WERI-Rb-1 (cell line): ENCODE results near the gene RAD1.

Source experiments
- DNase-seq: peaks from one replicate; pipeline ENCODE4 v3.0.0-alpha.2; 2020
- H3K27ac ChIP-seq: fragments of 250-450 bp; sonication (Bioruptor Pico); 2 replicates; pipeline ENCODE4 v1.5.1; 2020; ENCODE audit warnings: mild to moderate bottlenecking, moderate library complexity
- H3K27me3 ChIP-seq: fragments of 250-450 bp; sonication (Bioruptor Pico); 2 replicates; pipeline ENCODE4 v1.5.1; 2021; ENCODE audit warnings: mild to moderate bottlenecking, low read depth, moderate library complexity; ENCODE audit not compliant: insufficient read depth, severe bottlenecking
- H3K36me3 ChIP-seq: fragments of 250-450 bp; sonication (Bioruptor Pico); 2 replicates; pipeline ENCODE4 v1.5.1; 2020; ENCODE audit warnings: mild to moderate bottlenecking, moderate library complexity
- H3K4me3 ChIP-seq: 2 replicates; pipeline ENCODE4 v1.5.1; 2011; ENCODE audit warnings: low read depth, mild to moderate bottlenecking, control low read depth, low read length
- H3K9me3 ChIP-seq: fragments of 250-450 bp; sonication (Bioruptor Pico); 2 replicates; pipeline ENCODE4 v1.5.1; 2021; ENCODE audit warnings: mild to moderate bottlenecking, moderate library complexity; ENCODE audit not compliant: severe bottlenecking
- CTCF ChIP-seq: IDR thresholded peaks from 2 replicates; pipeline ENCODE4 v1.5.1; 2011; ENCODE audit warnings: low read depth, mild to moderate bottlenecking, control low read depth, inconsistent platforms, low read length

Gene RAD1, protein sequence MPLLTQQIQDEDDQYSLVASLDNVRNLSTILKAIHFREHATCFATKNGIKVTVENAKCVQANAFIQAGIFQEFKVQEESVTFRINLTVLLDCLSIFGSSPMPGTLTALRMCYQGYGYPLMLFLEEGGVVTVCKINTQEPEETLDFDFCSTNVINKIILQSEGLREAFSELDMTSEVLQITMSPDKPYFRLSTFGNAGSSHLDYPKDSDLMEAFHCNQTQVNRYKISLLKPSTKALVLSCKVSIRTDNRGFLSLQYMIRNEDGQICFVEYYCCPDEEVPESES

GRCh38 chr5:34915139-34915855 is at the start of gene RAD1, which contains the start of gene BRIX1:
RAD1 (minus strand) TSS chr5:34915504; CDS start chr5:34914892, 612 bp downstream.
BRIX1 (plus strand) TSS chr5:34915711; CDS start chr5:34915739, 28 bp downstream.
- Histone ChIP-seq H3K27me3 (no peaks in the 10 kb centered on the region), H3K4me3 (peak within 1 kb of the TSS; percentile 98), H3K27ac (peak within 1 kb of the TSS; percentile 97), H3K36me3 (peaks cover 67% of the 10 kb centered on the region), H3K9me3 (no peaks in the 10 kb centered on the region)
- DNase-seq, result peak; percentile 98
- no peak for TF ChIP-seq CTCF

- H3K9me3 ChIP-seq, result no peaks in the 10 kb centered on the region
- TF ChIP-seq CTCF, result no peak
- no peak overlapping the region for H3K27ac ChIP-seq
- no peaks in the 10 kb centered on the region for H3K27me3 ChIP-seq
- DNase-seq, result no peak
- no peak overlapping the region for H3K4me3 ChIP-seq
- H3K36me3 ChIP-seq, result peaks cover 11% of the 10 kb centered on the region
Measured at GRCh38 chr5:34959323-34959722, 44.0 kb upstream of the RAD1 start.

- Histone ChIP-seq H3K27me3 (no peaks in the 10 kb centered on the region), H3K36me3 (peaks cover 22% of the 10 kb centered on the region), H3K27ac (no peak overlapping the region), H3K4me3 (no peak overlapping the region), H3K9me3 (no peaks in the 10 kb centered on the region)
- peak; percentile 23 for DNase-seq
- peak; percentile 61 for TF ChIP-seq CTCF
Measured at GRCh38 chr5:34957857-34958690, 42.8 kb upstream of the RAD1 start.

- Histone ChIP-seq H3K36me3 (peaks cover 27% of the 10 kb centered on the region), H3K9me3 (no peaks in the 10 kb centered on the region), H3K27ac (no peak overlapping the region), H3K27me3 (no peaks in the 10 kb centered on the region), H3K4me3 (no peak overlapping the region)
- no peak for TF ChIP-seq CTCF
- DNase-seq, result no peak
Measured at GRCh38 chr5:34957321-34957720, 42.0 kb upstream of the RAD1 start.

DNA sequence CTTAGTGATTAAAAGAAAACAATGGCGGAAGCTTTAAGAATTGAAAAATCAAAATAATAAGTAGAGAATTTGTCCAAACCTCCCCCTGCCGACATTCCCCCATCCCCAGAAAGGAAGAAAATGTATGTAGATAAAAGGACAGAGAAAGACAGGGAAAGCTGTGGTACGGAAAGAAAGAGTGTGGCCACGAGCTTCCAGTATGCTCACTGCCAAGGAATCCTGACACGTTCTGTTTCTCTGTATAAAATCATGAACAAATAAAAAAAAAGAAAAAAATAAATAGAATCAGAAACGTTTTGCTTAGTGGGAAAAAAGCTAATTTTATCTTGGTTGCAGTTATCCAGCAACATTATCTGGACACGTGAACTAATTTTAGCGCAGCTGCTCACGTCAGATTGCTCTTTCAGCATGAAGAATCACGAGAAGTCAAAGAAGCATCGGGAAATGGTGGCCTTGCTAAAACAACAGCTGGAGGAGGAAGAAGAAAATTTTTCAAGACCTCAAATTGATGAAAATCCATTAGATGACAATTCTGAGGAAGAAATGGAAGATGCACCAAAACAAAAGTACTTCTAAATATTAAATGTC is 29.2 kb upstream of the RAD1 start:
- Histone ChIP-seq H3K9me3 (no peaks in the 10 kb centered on the region), H3K36me3 (peaks cover 47% of the 10 kb centered on the region), H3K27ac (no peak overlapping the region), H3K27me3 (no peaks in the 10 kb centered on the region), H3K4me3 (no peak overlapping the region)
- no peak for DNase-seq
- TF ChIP-seq CTCF, result no peak
